MM.1S (cell line): Measurements from ENCODE around the gene LGALS7.

ENCODE experiments used
- CTCF ChIP-seq: fragments of 300-600 bp; sonication (generic); IDR thresholded peaks from 2 replicates; pipeline ENCODE4 v1.5.1; 2016; ENCODE audit warnings: antibody characterized with exemption, low read length, mixed read lengths
- EZH2 ChIP-seq: fragments of 300-600 bp; sonication (generic); optimal IDR thresholded peaks from 2 replicates; pipeline ENCODE3; 2017; ENCODE audit warnings: low read depth, mild to moderate bottlenecking, antibody characterized with exemption, low read length, mixed read lengths

GRCh38 chr19:38759590-38760003 lies 13.7 kb downstream of the LGALS7 start:
- TF ChIP-seq CTCF = no peak
- TF ChIP-seq EZH2 = no peak
